D341Med (cell line): ENCODE measurements around the gene ANKRD23.

ENCODE experiments used
- DNase-seq: peaks from one replicate; pipeline ENCODE4 v3.0.0; 2012; ENCODE audit warnings: low spot score

ANKRD23 gene

DNA sequence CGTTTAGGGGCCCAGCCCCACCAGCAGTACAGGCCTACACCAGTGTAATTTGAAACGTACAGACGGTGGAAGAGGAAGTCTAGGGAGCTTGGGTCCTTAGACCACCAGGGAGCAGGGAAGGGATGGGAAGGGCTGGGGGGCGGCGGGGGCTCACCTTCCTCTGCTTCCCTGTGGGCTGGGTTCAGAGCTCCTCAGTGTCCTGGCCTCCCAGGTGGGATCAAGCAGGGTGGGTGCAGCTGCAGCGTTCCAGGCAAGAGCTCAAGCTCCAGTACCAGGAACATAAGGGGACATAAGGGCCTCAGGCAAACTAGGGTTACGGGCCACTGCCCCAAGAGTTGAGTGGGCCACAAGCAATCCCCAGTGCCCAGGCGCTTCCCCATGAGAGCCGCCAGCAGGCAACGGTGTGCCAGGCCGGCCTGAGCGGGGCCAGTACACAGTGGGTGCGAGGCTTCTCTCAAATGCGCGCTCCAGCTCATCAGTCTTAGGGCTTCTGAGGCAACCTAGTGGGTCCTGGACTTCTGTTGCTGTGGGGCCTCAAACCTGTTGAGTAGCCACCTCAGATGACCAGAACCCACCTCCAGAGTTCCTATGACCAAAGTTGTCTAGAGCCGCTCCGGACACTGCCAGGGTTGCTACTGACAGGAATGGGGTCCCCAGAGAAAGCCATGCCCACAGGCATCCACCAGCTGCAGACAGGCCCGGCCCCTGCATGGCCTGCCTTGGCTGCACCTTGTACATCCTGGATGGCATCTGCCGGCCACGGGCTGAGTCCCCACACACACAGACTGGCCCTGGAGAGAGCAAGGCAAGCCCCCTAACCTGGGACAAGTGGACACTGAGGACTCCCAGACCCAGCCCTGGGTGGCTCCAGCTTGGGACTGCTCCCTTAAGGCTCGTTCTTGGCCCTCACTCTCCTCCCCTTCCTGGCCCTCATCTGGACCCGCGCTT, 5.2 kb downstream of the ANKRD23 start:
- no peak for DNase-seq

GRCh38 chr2:96837575-96837974, 6.2 kb downstream of the ANKRD23 start:
- no peak for DNase-seq

DNA sequence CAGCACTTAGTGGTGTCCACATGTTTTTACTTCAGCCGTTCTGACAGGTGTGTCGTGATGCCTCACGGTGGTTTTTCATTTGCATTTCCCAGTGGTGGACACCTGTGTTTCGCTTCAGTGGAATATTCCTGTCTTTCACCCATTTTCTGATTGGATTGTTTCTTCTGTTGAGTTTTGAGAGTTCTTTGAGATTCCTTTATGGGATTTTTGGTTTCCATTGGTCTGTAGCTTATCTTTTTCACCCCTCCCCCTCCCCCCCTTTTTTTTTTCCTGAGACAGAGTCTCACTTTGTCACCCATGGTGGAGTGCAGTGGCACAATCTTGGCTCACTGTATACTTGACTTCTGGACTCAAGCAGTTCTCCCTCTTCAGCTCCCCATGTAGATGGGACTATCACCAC, 8.0 kb downstream of the ANKRD23 start:
- DNase-seq: no peak

DNA sequence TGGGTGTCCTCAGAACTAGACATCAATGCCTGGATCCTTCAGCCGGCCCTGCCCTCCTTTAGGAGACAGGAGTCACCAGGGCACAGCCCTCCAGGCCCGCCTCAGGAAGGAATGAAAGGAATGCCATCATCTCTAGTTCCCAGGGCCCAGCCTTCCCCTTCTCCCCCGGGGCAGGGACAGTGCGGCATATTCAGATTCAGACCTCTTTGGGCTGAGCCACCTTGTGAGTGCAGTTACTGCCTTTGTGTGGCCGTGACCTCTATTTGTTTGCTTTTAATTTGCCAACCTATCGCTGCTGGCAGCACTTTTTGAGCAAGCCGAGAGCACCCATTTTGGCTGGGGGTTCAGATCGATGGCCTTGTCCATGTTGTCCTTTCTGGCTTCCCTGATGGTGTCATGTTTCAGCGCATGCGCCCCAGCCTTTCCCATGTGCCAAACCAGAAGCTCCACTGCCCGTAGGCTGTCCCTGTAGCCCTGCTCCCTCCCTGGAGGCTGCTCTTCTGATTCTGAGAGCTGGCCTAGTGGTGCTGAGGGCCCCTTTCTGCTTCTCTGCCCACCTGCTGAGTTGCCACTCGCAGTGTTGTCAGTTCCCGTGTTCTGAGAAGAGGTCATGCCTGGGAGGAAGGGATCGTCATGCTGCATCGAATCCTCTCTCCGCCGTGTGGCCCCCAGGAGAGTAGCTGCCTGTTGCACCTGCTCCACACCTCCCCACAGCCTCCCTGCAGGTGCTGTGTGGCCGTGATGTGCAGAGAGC, 10.9 kb downstream of the ANKRD23 start:
- DNase-seq: no peak

DNA sequence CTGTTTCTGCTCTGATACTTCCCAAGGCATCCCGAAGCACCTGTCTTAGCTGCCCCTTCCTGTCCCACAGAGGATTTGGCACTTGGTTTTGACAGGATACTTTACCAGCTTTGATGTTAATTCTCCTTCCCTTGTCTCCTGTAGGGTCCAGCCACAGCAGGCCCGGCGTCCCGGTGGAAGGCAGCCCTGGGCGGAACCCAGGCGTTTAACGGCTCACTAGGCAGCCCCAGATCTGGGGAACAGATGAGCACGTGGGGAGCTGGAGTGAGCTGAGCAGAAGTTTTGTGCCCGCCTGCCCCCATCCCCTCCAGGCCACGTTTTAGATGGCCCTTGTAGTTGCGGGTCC, 11.4 kb downstream of the ANKRD23 start:
- no peak for DNase-seq

- no peak for DNase-seq
Measured at GRCh38 chr2:96831679-96832078, 12.1 kb downstream of the ANKRD23 start.

GRCh38 chr2:96830044-96830562, 13.7 kb downstream of the ANKRD23 start:
- DNase-seq: no peak

DNA sequence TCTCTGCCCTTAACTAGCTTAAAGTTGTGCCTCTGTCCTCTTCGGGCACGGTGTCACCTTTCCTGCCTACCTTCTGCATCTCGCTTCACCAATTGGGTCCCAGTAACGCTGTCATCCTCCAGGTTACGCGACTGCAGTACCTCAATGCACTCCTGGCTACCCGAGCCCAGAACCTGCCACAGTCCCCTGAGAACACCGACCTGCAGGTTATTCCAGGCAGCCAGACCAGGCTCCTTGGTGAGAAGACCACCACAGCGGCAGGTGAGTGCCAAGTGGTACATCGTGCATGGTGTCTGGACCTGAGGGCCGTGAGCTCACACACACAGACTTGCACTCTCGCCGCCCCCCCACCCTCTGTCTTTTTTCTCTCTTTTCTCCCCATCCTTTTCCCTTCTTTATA, 14.9 kb downstream of the ANKRD23 start:
- DNase-seq: no peak

GRCh38 chr2:96828436-96828835, 15.4 kb downstream of the ANKRD23 start:
- DNase-seq: no peak

- DNase-seq: no peak
Measured at GRCh38 chr2:96826546-96827278, 17.1 kb downstream of the ANKRD23 start.

- no peak for DNase-seq
Measured at GRCh38 chr2:96825057-96825456, 18.8 kb downstream of the ANKRD23 start.

- no peak for DNase-seq
Measured at GRCh38 chr2:96824079-96824870, 19.5 kb downstream of the ANKRD23 start.

- DNase-seq: no peak
Measured at GRCh38 chr2:96823198-96823597, 20.6 kb downstream of the ANKRD23 start.

DNA sequence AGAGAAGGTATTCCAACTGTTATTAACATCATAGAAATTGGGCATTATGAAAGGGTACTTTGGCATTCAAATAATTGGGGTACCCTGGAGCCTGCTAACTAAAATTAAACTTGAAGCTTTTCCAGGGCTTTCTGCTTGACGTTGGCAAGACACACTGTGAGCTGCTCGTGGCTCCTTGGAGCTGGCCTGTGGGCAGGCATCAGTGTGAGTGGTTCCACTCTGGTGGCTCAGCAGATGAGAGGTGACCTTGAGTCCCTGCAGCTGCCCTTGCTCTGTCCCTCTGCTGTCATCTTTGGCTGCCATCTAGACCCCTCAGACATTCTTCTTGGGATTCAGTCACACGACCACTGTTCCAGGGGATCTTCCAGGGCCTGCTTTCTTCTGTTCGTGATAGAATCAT, 21.0 kb downstream of the ANKRD23 start:
- DNase-seq: no peak

- no peak for DNase-seq
Measured at GRCh38 chr2:96821113-96821675, 22.6 kb downstream of the ANKRD23 start.

- DNase-seq: no peak
Measured at GRCh38 chr2:96819876-96820511, 23.8 kb downstream of the ANKRD23 start.

- no peak for DNase-seq
Measured at GRCh38 chr2:96819128-96819875, 24.5 kb downstream of the ANKRD23 start.

- DNase-seq: no peak
Measured at GRCh38 chr2:96817882-96818281, 25.9 kb downstream of the ANKRD23 start.

- peak; percentile 87 for DNase-seq
Measured at GRCh38 chr2:96816836-96817702, 26.8 kb downstream of the ANKRD23 start.
